Chondrocyte (in vitro differentiated cells): ENCODE results near the gene CDH18. TPM values are rescaled to one million over a fixed set of nuclear protein-coding genes. Genes with fewer than 3 reads are reported as not detected.

Source experiments
- DNase-seq: peaks from one replicate; pipeline ENCODE4 v3.0.0; 2021; ENCODE audit warnings: mixed read lengths, low spot score
- H3K27ac Mint-ChIP-seq: one replicate; pipeline ENCODE4 v1.8.0; 2021; ENCODE audit warnings: mild to moderate bottlenecking, moderate library complexity, mixed read lengths; ENCODE audit not compliant: unreplicated experiment
- H3K27me3 Mint-ChIP-seq: 2 replicates; pipeline ENCODE4 v1.8.0; 2021; ENCODE audit warnings: low read depth, mixed read lengths
- H3K36me3 Mint-ChIP-seq: 2 replicates; pipeline ENCODE4 v1.8.0; 2021; ENCODE audit warnings: low read depth, mixed read lengths
- H3K4me1 Mint-ChIP-seq: 2 replicates; pipeline ENCODE4 v1.8.0; 2021; ENCODE audit warnings: low read depth, mild to moderate bottlenecking, mixed read lengths
- H3K4me3 Mint-ChIP-seq: one replicate; pipeline ENCODE4 v1.8.0; 2021; ENCODE audit warnings: mild to moderate bottlenecking, moderate library complexity, mixed read lengths; ENCODE audit not compliant: unreplicated experiment
- H3K9me3 Mint-ChIP-seq: 2 replicates; pipeline ENCODE4 v1.8.0; 2021; ENCODE audit warnings: low read depth, mixed read lengths
- CTCF ChIP-seq: fragments of 200-600 bp; sonication (generic); IDR thresholded peaks from 2 replicates; pipeline ENCODE4 v1.5.0; 2021; ENCODE audit warnings: antibody characterized with exemption, mild to moderate bottlenecking, moderate library complexity
- total RNA-seq: library from RNA; stranded (reverse); gene quantifications from 3 replicates; pipeline ENCODE4 v1.2.1, GENCODE V29; 2021

The CDH18 gene
- total RNA-seq, 1 donor from 2014 or later, result not detected

GRCh38 chr5:19701731-19702130 lies 286.3 kb downstream of the CDH18 start:
- peaks cover 5% of the 10 kb centered on the region for H3K9me3 Mint-ChIP-seq
- DNase-seq, result no peak
- no peaks in the 10 kb centered on the region for H3K4me1 Mint-ChIP-seq
- no peak for TF ChIP-seq CTCF
- no peak overlapping the region for H3K4me3 Mint-ChIP-seq
- no peaks in the 10 kb centered on the region for H3K27me3 Mint-ChIP-seq
- H3K36me3 Mint-ChIP-seq, result no peaks in the 10 kb centered on the region
- H3K27ac Mint-ChIP-seq, result no peak overlapping the region

- Mint-ChIP-seq H3K9me3 (no peaks in the 10 kb centered on the region), H3K27ac (no peak overlapping the region), H3K4me3 (no peak overlapping the region), H3K27me3 (peaks cover 2% of the 10 kb centered on the region), H3K36me3 (no peaks in the 10 kb centered on the region), H3K4me1 (no peaks in the 10 kb centered on the region)
- no peak for TF ChIP-seq CTCF
- no peak for DNase-seq
Observed at GRCh38 chr5:19694949-19695611, 292.9 kb downstream of the CDH18 start.

GRCh38 chr5:19690978-19691377 lies 297.0 kb downstream of the CDH18 start:
- Mint-ChIP-seq H3K27me3 (peaks cover 4% of the 10 kb centered on the region), H3K27ac (no peak overlapping the region)
- TF ChIP-seq CTCF, result no peak

DNA sequence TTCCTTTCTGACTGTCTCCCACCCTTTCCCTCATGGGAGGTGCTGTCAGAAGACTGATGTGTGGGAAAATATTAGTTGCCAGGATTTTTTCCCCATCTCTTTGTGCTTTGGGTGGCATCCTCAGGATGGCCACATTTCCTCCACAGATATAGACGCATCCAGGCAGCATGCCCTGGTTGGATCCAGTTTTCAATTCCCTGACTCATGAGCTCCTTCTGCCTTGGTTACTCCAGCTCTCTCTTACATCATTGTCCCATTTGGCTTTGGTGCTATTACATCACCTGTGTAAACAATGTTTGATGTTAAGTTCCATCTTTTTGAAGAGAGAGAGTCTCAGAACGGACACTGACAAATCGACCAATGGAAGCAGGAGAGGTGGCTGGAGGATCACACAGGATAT lies 302.5 kb downstream of the CDH18 start:
- no peaks in the 10 kb centered on the region for H3K4me1 Mint-ChIP-seq
- DNase-seq, result no peak
- H3K4me3 Mint-ChIP-seq, result no peak overlapping the region
- H3K36me3 Mint-ChIP-seq, result no peaks in the 10 kb centered on the region
- no peak overlapping the region for H3K27ac Mint-ChIP-seq
- peaks cover 7% of the 10 kb centered on the region for H3K9me3 Mint-ChIP-seq
- H3K27me3 Mint-ChIP-seq, result peaks cover 3% of the 10 kb centered on the region
- no peak for TF ChIP-seq CTCF

More at GRCh38 chr5:19690978-19691377, 297.0 kb downstream of the CDH18 start:
- Mint-ChIP-seq H3K9me3 (peaks cover 7% of the 10 kb centered on the region), H3K4me1 (no peaks in the 10 kb centered on the region), H3K36me3 (no peaks in the 10 kb centered on the region), H3K4me3 (no peak overlapping the region)
- no peak for DNase-seq

GRCh38 chr5:19676895-19677294 lies 311.1 kb downstream of the CDH18 start:
- Mint-ChIP-seq H3K27me3 (peaks cover 7% of the 10 kb centered on the region), H3K4me3 (no peak overlapping the region), H3K27ac (no peak overlapping the region), H3K9me3 (peaks cover 11% of the 10 kb centered on the region), H3K36me3 (no peaks in the 10 kb centered on the region), H3K4me1 (no peaks in the 10 kb centered on the region)
- no peak for TF ChIP-seq CTCF
- DNase-seq, result no peak
